HG02623 (cell line): ENCODE results near the gene GPR34.
A peak's percentile ranks its signal among the peaks of the same experiment; 100 is the strongest.

Source experiments
- ATAC-seq: cut with Tn5 transposase; IDR thresholded peaks from one replicate; pipeline ENCODE4 v1.9.1; 2021; ENCODE audit warnings: moderate library complexity; ENCODE audit not compliant: unreplicated experiment

Gene GPR34

DNA sequence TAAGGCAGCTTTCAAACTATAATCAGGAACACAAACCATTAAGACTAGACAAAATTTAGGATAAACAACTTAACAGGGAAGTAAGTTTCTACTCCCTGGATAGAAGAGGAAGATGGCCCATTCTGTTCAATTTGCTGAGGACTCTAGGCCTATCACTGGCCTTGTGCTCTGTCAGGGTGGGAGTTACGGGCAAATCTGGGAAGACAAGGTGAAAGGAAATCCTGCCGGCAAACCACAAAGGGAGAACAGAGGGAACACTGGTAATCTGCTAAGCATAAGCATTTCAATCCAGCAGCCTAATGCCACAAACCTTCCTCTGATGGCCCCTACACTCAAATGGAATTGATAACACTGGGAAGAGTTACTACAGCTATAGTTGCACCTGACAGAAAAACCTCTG, 43.5 kb downstream of the GPR34 start:
- ATAC-seq = no peak

DNA sequence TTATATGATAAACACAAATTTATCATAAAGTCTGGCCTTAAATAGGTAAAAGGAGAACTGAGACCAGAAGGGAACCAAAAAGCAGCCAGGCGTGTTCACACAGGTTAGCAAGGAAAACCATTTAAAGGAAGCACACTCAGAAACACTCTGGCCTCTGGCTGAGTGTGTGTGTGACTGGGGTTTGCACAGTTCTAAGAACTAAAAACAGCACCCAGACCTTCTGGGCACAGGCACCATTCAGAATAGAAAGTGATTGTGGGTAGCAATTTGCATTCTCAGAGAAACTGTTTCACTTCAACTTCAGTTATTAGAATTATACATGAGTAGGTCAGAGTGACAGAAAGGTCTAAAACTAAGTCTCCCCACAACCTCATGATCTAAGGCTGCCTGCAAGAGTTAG, 45.2 kb downstream of the GPR34 start:
- ATAC-seq = peak; percentile 99

DNA sequence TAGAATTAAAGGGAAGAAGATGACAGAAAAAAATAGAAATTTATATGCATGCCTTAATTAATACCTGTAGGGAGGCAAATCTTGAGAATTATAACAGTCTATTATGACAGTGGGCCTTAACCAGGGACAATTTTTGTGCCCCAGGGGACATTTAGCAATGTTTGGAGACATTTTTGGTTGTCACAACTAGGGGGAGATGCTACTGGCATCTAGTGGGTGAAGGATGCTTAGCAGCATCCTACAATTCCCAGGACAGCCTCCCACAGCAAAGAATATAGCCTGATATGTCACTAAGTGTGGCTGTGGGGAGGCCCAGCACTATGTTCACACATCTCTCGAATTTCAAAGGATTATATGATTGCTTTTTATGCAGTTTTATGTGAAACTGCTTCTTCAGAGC, 45.8 kb downstream of the GPR34 start:
- ATAC-seq = no peak

DNA sequence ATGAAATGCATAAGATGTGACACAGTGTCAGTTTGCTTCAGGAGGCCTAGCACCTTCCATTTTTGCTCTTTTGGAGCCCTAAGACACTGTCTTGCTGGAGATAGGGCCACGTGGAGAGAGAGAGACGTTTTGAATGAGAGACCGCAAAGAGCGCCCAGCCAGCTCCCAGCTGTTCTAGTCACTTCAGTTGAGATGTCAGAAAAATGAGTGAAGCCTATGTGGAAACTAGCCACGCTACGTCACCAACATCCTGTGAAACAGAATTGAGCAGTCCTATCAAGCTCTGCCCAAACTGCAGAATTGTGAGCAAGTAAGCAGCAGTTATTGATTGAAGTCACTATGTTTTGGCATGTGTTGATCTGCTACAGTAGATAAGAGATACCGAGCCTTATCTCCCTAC, 48.3 kb downstream of the GPR34 start:
- no peak for ATAC-seq

DNA sequence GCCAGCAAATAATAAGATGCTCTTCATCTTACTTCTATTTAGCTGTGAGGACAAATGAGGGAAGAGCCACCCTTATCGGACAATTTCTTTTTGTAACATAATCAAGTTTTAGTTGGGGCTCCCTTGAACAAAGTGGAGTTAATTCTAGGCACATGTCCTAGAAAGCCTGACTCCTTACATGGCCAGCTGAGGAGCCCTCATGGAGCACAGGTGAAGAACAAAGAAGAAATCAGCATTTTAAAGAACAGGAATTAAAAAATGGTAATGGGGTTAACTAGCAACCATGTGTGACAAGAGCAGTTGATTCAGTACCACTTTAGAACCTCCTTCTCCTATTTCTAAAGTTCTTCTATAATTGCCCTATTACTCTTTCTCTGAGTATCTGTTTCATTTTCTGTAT, 51.1 kb downstream of the GPR34 start:
- ATAC-seq = no peak
